Non-pigmented ciliary epithelial cell (primary cell): ENCODE results near the gene ATG9B.

Experiments used
- DNase-seq: peaks from one replicate; pipeline ENCODE4 v3.0.0-alpha.2; 2010; ENCODE audit warnings: low read depth

Gene ATG9B

GRCh38 chr7:150978126-150978789 lies 46.0 kb downstream of the ATG9B start, which contains the start of gene KCNH2:
KCNH2 (minus strand) TSS chr7:150978321; CDS start chr7:150977913, 408 bp downstream.
- DNase-seq: no peak

- DNase-seq: no peak
Measured at GRCh38 chr7:150977382-150978125, 46.7 kb downstream of the ATG9B start.

- DNase-seq: no peak
Measured at GRCh38 chr7:150976529-150977381, 47.5 kb downstream of the ATG9B start.

- DNase-seq: no peak
Measured at GRCh38 chr7:150975536-150976319, 48.6 kb downstream of the ATG9B start.

DNA sequence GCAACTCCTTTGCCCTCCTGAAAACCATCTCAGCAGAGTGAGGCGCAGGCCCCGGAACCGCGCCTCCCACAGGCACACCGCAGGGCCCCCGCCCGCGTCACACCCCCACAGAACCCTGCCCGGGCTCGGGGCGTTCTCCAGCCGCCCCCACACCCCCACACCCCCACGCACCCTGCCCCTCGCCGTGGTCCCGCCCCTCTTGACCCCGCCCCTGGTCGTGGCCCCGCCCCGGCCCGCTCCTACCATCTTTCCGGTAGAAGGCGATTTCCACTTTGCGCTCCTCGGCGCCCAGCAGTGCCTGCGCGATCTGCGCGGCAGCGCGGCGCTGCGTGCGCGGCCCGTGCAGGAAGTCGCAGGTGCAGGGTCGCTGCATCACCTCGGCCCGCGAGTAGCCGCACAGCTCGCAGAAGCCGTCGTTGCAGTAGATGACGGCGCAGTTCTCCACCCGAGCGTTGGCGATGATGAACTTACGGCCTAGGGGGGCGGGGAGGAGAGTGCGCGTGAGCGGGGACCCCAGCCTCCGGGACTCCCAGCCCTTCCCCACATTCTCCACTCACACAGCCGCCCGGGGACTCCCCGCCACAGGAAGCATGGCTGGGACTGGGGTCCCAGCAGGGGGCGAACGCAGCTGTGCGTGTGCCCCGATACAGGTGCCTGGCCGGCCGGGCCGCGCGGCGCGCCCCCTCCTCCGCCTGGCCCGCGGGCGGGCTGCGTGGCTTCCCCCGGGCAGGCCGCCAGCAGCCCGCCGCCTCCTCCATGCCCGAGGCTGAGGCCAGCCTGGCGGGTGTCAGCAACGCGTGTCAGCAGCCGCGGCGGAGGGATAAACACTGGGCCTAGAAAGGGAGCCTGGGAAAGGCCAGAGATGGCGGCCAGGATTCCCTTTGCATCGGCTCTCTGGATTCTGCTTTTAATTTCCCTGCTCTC lies 49.6 kb downstream of the ATG9B start:
- DNase-seq: no peak

DNA sequence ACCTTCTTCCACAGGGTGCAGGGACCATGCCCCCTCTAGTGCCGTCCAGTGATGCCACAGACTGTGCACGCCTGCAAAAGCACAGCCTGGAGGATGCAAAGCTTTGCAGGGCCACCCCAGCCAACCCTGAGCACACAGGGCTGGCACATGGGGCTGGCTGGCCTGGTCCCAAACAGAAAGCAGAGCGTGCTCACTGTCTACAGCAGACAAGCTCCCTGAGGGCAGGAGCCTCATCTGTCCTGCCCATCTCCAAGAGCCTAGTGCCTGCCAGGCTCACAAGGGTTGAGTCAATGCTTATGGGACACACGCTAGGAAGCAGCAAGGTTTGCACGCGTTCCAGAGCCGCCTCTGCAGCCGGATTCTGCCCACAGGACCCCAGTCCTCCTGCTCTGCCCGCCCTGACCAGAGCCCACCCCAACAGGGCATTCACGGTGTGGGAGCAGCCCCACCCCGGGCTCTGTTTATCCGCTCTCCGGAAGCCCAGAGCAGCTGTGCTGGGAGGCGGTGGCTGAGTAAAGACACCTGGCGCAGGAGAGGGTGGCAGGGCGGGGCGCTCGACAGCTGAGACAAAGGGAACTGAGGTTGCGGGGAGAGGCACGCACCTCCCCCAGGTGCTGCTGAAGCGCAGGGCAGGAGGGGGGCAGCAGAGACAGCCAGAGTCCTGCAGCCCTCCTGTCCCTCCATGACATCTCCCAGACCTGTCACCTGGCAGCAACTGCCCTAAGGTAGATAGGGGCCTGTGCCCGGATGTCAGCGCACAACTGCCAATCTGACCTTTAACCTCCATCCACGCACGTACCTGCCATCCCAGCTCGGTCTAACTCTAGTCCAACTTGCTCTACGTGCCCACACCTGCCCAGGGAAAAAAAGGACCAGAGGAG lies 50.5 kb downstream of the ATG9B start:
- no peak for DNase-seq

DNA sequence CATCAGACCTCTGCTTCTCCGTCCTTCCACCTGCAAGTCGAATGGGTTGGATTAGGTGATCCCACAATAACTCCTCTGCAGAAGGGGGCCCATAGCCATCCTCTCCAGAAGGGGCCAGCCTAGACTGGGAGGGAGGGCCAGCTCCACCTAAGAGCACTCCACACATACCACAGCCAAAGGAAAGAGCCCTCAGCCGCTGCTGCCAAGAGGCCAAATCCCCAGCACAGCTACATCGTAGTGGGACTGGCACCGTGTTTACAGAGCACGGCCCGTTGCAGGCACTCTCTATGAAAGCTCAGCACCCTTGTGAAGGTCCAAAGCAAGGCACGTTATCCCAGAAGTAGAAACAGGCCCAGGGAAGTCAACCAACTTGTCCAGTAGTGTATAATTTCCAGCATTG lies 51.6 kb downstream of the ATG9B start:
- DNase-seq: no peak

DNA sequence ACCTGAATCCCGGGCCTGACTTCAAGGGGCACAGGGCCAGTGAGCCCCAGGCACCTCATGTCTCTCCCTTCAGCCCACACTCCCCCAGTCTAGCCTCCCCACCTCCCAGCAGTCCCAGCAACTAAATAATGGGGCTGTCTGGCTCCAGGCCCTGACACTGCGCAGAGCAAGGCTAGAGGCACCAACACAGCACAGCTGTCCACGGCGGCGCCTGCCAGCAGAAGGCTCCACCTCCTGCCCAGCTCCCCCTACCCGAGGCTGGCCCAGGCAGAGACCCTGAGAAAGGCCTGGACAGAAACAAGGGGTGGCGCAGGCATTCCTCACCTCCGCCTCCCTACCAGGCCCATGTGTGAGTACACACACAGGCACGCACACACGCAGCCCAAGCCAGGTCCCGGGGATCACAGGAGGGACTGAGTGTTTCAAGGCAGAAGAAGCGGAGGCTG lies 52.2 kb downstream of the ATG9B start:
- no peak for DNase-seq

DNA sequence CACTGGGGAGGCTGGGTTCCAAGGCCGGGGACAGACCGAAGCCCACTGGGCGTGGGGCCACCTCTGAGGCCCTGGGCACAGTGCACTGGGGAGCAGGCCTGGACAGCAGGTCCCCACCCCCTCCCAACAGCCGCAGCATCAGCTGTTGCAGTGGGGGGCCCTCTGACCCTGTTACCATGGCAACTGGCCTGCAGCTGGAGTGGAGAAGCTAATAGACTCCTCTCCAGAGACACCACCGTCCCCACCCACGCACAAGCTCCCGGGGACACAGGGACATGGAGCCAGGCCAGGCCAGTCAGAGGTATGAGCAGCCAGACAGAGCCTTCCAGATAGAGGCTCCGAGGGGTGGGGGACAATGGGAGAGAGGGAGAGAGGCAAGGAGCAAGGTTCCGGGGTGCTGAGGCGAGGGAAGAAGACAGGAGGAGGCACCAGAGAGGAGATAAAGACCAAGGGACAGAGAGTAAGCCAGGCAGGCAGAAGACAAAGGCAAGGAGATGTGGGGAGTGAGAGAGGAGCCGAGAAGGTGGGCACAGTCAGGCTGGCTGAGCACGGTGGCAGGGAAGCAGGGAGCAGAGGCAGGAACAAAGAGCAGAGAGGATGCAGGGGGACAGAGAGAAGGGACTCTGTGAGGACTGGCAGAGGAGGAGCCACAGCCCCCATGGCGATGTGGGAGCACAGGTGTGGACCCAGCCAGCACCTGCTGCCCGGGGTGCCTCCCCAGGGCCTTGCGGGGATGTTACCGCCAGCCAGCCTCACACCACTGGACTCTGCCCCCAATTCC lies 52.9 kb downstream of the ATG9B start:
- DNase-seq: no peak

DNA sequence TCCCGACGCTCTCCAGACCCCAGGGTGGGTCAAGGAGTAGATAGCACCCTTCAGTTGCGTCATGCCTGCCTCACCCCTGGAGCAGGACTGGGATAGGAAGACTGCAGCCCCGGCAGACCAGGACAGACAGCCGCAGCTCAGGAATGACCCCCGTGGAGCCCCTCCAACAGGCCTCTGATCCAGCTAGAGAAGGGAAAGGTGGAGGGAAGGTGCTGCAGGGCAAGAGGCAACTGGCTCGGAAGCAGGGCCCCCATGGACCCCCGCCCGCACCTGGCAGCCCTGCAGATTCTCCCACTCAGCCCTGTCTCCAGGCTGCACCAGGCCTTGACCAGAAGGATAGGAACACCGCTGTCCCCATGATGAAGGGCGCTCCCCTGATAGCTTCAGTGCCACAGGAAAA lies 53.9 kb downstream of the ATG9B start:
- DNase-seq: no peak

DNA sequence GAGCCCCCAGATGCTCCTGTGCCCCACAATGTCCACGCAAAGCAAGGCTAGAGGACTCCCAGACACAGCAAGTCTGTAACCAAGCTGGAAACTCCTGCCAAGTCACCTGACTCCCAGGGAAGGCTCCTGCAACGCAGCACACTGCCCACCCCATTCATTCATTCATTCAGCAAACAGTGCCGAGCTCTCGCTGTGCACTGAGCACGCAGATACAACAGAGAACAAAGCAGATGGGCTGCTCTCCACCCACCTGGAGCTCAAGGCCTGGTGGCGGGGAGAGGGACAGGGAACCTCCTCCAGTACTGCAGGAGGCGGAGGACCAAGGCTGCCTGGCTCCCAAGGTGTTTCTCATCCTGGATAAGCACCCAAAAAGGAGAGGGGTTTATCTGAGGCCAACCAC lies 54.8 kb downstream of the ATG9B start:
- DNase-seq: no peak

DNA sequence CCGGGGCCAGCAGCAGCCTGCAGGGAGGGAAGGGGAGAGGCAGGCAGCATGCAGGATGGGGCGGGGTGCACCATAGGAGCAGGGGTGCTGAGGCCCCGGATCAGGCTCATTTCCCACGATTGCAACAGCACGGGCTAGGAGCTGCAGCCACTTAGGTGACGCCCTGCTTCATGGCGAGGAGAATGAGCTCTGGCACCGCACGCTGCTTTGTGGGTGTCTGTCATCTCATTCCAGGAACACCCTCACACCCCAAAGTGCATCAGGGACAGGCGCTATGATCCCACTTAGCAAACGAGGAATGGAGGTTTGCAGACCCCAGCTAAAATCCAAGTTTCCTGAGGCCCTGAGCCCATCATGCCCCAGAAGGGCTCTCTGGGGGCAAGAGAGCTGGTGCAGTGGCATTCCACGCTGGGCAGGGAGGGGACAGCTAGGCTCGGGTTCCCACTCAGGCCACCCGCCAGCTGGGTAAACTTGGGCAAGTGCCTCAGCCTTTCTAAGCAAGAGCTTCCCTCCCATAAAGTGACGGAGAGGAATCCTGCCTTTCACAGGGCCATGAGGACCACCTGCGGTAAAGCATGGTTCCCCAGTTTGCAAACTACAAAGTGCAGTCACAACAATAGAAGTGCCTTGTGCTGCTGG lies 55.4 kb downstream of the ATG9B start:
- DNase-seq: no peak

DNA sequence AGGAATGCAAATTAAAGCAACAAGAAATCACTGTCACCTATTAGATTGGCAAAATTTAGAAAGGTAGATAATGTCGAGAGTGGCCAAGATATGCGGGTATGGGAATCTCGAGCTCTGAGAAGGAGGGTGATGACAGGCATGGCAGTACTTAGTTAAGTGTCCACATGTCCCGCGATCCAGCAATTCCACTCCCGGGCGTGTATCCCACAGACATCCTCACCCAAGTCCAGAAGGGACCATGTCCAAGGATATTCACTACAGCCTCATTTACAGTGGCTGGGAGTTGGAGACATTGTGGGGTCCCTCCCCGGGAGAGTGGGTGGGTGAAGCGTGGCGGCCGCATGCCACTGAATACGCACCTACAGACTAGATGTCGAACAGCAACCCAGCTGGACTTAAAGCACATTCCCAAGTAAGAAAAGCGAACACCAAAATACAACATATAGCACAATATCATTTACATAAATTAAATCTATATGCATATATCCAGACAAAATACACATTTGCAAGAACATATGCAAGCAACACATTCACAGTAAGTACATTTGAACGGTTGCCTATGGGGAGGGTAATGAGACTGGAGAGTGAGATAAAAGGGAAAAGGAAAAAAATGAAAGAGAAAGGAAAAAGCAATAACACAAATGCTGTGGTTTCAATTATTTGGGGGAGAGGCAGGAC lies 56.1 kb downstream of the ATG9B start:
- DNase-seq: no peak

- no peak for DNase-seq
Measured at GRCh38 chr7:150967349-150967748, 56.9 kb downstream of the ATG9B start.

DNA sequence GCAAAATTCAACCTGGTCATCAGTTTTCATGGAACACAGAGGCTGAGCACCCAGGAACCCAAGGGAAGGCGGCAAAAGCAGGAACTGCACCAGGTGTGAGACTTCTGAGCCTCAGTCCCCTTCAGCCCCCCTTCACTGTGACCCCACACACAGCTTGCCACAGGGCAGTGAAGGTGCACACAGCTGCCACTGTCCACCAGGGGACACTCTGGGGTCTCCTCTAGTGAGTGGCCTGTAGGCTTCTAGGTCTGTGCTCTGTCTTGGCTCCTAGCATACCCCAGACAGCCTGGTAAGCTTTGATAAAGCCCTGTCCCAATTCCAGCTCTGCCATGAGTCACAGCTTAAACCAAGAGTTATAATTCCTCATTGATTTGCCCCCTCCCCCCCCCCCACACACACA lies 58.3 kb downstream of the ATG9B start:
- DNase-seq: no peak

DNA sequence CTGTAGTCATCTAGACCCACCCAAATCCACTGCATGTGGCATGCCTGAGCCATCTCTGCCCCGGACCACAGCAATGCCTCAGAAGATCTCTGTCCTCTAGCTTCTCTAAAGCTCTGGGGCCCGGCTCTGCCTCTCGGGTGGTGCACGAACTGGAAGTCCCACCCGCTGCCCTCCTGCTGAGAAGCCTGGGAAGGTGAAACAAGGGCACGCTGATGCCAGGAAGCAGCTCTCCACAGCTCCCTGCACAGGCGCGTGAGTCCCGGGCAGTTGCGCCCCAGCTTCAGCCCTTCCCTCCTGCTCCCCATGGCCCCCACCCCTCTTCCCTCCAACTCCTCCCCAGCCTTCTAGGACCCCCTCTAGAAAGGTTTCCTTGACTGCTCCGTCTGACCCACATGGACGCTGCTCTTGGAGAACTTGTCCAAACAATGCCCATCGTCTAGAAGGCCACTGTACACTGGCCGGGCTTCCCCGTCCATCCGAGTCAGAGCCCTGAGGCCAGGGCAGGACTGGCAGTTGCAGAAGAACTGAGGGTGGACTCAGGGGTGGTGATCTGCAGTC lies 58.9 kb downstream of the ATG9B start:
- DNase-seq: no peak
